A673 (cell line): Measurements from ENCODE around the gene TRAPPC14.

ENCODE experiments used
- EZH2 ChIP-seq: fragments of 200-600 bp; sonication (generic); IDR thresholded peaks from 2 replicates; pipeline ENCODE4 v1.6.1; 2017; ENCODE audit warnings: borderline replicate concordance, low read depth, mild to moderate bottlenecking, mixed read lengths, antibody characterized with exemption, low read length; ENCODE audit not compliant: poor library complexity, severe bottlenecking
- TF ChIP-seq, protein P1 (sequence below): fragments of 300-800, 200-600 bp; sonication (generic); conservative IDR thresholded peaks from 2 replicates; pipeline ENCODE4 v1.5.1; 2017; ENCODE audit warnings: low read depth, mild to moderate bottlenecking, antibody characterized with exemption, low read length, moderate library complexity, mixed read lengths

DNA sequence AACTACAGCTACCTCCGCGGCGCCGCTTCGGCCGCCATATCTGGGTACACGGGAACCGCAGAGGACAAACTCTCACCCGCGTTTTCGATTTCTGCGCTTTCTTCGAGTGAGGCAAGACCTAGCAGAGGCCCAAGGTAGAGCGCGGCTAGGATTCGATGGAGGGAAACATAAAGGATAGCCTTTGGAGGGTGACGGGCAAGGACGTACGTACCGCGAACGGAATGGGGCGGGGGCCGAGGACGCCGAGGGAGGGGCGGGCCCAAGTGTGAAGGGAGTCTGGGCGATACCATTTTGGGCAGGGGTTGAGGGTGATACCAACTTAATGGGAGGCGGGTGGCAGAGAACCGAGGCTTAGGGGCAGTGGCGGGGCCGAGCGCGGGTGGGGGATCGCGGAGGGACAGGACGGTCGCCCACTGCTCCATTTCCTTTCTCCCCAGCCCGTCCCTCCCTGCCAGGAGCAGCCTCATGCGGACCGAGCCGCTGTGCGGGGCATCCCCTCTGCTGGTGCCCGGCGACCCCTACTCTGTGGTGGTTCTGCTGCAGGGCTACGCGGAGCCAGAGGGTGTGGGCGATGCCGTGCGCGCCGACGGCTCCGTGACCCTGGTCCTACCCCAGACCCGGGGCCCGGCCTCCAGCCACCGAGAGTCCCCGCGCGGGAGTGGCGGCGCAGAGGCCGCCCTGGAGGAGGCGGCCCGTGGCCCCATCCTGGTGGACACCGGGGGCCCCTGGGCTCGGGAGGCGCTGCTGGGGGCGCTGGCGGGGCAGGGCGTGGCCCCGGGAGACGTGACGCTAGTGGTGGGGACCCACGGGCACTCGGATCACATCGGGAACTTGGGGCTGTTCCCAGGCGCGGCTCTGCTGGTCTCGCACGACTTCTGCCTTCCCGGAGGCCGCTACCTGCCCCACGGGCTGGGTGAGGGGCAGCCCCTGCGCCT is 31.3 kb downstream of the TRAPPC14 start, which contains the start of gene MBLAC1:
- TF ChIP-seq, protein P1, sequence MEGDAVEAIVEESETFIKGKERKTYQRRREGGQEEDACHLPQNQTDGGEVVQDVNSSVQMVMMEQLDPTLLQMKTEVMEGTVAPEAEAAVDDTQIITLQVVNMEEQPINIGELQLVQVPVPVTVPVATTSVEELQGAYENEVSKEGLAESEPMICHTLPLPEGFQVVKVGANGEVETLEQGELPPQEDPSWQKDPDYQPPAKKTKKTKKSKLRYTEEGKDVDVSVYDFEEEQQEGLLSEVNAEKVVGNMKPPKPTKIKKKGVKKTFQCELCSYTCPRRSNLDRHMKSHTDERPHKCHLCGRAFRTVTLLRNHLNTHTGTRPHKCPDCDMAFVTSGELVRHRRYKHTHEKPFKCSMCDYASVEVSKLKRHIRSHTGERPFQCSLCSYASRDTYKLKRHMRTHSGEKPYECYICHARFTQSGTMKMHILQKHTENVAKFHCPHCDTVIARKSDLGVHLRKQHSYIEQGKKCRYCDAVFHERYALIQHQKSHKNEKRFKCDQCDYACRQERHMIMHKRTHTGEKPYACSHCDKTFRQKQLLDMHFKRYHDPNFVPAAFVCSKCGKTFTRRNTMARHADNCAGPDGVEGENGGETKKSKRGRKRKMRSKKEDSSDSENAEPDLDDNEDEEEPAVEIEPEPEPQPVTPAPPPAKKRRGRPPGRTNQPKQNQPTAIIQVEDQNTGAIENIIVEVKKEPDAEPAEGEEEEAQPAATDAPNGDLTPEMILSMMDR: no peak
- no peak for TF ChIP-seq EZH2
